GM10248 (cell line): ENCODE data around the gene HOXA13.

ENCODE experiments used
- CTCF ChIA-PET: fragments of 300-600 bp; sonication (Branson Sonifier 250); formaldehyde crosslinking; extraction: SDS; loops from one replicate; lab custom pipeline; 2021; ENCODE audit warnings: antibody characterized with exemption; lab: Yijun Ruan, JAX
- POLR2A ChIA-PET: fragments of 350-650 bp; sonication (Branson Sonifier 250); formaldehyde crosslinking; extraction: SDS; loops from one replicate; lab custom pipeline; 2020; ENCODE audit warnings: antibody characterized with exemption; lab: Yijun Ruan, JAX
- DNase-seq: peaks from one replicate; pipeline ENCODE4 v3.0.0; 2012; ENCODE audit errors: extremely low spot score
- CTCF ChIP-seq: IDR thresholded peaks from 2 replicates; pipeline ENCODE4 v1.5.1; 2012; ENCODE audit warnings: mild to moderate bottlenecking, low read depth; ENCODE audit errors: extremely low read depth, missing control alignments, control extremely low read depth

HOXA13 gene

GRCh38 chr7:27163288-27164044 is 36.4 kb downstream of the HOXA13 start:
- TF ChIP-seq CTCF: no peak
- CTCF ChIA-PET: interaction anchor here (1.1 to 3.8 kb wide), 9 partner anchors 13 to 934 kb away, joined by 3 to 59 read pairs (median 18); partner anchors contain the start of gene HOXA3
- no peak for DNase-seq
- POLR2A ChIA-PET: no interaction called here

GRCh38 chr7:27162561-27163287 is 37.2 kb downstream of the HOXA13 start:
- DNase-seq: no peak
- ChIA-PET CTCF (interaction anchor here (0.8 to 3.8 kb wide), 11 partner anchors 12 to 935 kb away, joined by 3 to 59 read pairs (median 18); partner anchors contain the start of gene HOXA3), POLR2A (no interaction called here)
- no peak for TF ChIP-seq CTCF

GRCh38 chr7:27161721-27162560 is 38.0 kb downstream of the HOXA13 start:
- TF ChIP-seq CTCF: no peak
- no peak for DNase-seq
- ChIA-PET CTCF (interaction anchor here (0.8 to 3.8 kb wide), 29 partner anchors 11 to 1310 kb away, joined by 3 to 59 read pairs (median 4); partner anchors contain the start of gene HOXA3), POLR2A (no interaction called here)

GRCh38 chr7:27161214-27161720 is 38.6 kb downstream of the HOXA13 start:
- no peak for DNase-seq
- POLR2A ChIA-PET: no interaction called here
- TF ChIP-seq CTCF: no peak
- CTCF ChIA-PET: interaction anchor here (0.6 to 3.8 kb wide), 47 partner anchors 10 to 1309 kb away, joined by 3 to 59 read pairs (median 4); partner anchors contain the start of genes EVX1, HOXA3 and HOXA5

- CTCF ChIA-PET: interaction anchor here (0.6 to 3.8 kb wide), 48 partner anchors 10 to 1309 kb away, joined by 3 to 59 read pairs (median 4); partner anchors contain the start of genes EVX1, HOXA3 and HOXA5
- TF ChIP-seq CTCF: peak; percentile 97
- peak; percentile 87 for DNase-seq
- POLR2A ChIA-PET: no interaction called here
These were observed 39.2 kb downstream of the HOXA13 start for GRCh38 chr7:27160546-27161213.
